Stimulated activated CD4-positive, alpha-beta T cell treated with anti-CD3 and anti-CD28 coated beads, TNF-alpha, amount 100 ng/mL, for 1 hour (primary cell): ENCODE data around the gene PERCC1.
"Not testable (repeated sequence)": the region's sequence is repeated elsewhere in the genome, so short reads cannot be mapped to it uniquely, and the experiment has no call there.

ENCODE experiments used
- DNase-seq, 3 donors: peaks; one replicate each; pipeline ENCODE4 v3.0.0-alpha.2; 2020; ENCODE audit warnings: low read depth in 3 of 3, low spot score in 1 of 3

The PERCC1 gene

DNA sequence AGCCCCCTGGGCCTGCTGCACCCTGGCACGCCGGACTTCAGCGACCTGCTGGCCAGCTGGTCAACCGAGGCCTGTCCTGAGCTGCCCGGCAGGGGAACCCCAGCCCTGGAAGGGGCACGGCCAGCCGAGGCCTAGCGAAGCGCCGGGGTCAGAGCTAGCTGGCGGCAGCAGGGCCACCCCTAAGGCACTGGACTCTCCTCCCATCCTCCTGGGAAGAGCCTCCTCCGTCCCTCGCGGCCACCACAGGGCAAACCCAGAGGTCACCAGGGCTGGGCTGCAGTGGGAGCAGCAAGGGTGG is 2.3 kb downstream of the PERCC1 start:
- DNase-seq = no peak

DNA sequence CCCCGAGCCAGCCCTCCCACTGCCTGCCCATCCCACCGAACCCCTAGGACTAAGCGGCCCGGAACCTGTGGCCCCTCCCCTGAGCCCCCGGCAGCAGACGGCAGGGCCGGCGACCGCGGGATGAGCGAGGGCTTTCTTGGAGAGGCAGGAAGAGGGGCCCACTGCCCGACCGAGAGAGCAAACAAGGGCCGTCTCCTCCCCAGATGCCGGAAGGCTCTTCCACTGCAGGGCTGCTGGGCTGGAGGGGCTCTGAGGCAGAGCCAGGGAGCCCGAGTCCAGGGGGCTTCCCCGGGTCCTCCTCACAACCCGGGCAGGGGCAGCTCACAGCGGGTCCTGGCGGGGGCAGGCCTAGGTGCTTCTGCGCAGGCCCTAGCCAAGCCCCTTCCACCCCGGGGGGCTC is 2.9 kb downstream of the PERCC1 start:
- no peak for DNase-seq

DNA sequence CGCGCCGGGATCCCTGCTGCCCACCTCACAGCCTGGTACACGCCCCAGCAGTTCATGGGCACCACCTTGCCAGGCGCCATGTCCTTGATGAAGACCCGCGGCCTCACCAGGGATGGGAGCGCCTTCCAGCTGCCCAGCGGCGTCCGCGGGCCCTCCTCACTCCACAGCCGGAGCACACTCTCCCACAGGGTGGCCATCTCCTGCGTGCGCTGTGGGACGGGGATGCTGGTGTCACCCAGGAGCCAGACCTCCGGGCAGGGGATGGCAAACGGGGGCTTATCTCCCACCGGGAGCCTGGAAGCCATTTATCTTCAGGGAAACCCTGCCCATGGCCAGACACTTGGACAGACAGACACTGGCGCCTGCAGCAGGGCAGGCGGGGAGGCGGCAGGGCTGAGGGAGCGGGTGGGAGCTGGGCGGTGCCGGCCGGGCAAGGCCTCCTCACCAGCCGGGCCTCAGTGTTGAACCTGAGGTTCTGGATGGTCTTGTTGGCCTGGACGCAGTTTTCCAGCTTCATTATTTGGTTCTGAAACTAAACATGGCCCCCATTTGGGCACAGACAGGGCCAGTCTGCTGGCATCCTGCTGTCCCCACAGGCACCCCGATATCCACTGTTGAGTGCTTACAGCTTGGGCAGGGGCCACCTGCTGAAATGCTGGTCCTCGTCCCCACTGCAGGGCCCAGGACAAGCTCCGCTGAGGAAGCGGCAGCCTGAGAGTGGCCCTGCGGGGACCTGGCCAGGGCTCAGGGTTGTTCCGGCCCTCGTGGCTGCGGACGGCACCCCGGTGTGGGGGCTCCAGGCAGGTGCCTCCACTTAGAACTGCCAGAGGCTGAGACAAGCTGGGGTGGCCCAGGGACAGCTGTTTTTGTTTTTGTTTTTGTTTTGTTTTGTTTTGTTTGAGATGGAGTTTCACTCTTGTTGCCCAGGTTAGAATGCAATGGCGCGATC is 4.0 kb downstream of the PERCC1 start:
- DNase-seq = no peak

DNA sequence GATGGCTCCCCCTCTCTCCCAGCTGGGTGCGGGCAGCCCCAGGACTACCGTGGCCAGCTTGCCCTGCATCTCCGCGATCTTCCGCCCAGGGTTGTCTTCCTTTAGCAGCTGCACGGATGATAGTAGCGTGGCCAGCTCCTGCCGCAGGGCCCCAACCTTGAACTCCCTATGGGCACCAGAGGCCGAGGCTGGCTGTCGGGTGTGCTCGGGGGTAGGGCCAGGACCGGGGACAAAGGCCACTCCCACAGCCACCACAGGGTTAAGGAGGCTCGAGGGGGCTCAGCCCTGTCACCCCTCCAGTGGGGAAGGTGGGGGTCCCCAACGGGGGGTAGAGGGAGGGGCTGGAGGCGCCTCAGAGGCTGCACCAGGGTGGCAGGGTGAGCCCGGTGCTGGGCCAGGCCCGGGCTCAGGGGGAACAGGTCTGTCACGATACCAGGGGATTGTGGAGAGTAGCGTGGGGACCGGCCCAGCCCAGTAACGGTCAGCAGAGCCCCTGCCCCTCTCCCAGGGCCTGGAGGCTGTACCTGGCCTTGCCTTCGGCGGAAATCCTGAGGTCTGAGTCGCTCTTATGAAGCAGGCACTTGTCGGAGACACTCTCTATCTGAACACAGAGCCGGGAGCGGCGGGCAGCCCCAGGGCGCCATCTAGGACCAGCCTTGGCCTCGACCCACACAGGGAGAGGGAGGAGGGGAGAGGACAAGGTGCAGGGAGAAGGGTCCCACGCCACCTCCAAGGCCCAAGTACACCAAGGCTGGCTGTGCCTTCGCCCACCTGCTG is 5.2 kb downstream of the PERCC1 start:
- no peak for DNase-seq

DNA sequence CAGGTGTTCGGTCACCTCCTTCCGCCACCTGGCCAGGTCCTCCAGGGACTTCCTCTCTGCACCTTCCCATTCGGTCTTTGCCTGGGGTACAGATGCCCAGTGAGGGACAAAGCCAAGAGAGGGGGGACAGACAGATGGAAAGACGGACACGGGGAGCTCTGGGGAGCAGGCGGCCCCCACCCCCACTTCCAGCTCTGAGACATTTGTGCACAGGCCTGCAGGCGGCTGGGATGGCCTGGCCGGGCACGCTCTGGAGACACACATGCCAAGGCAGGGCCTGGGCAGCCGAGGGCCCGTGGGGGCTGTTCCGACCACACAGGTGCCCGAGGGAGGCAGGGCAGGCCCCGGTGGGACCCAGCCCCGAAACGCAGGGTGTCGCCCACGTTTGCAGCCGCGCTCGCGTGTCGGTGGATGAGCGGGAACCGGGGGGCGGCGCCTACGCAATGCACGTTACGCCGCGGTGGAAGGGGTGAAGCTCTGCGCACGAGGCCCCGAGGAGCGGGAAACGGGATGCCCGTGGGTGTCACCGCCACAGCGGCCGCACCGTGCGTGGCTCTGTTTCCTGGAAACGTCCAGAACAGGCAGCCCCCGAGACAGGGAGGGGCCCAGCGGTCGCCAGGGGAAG is 6.0 kb downstream of the PERCC1 start:
- no peak for DNase-seq

DNA sequence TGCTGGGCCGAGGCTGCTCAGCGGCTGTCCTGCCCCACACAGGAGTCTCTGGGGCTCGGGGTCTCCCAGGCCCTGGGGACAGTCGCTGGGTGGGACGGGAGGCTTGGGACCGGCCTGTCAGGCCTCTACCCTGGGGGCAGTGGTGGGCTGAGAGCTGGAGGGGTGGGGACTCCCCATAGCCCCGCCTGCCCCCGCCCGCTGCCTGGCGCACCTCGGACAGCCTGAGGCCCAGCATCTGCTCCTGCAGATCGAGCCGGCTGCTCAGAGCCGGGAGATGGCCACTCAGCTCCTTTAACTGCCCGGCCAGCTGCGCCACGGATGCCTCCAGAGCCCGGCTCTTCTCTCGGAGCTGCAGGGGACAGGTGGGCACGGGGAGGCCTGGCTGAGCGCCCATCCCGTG is 6.7 kb downstream of the PERCC1 start:
- no peak for DNase-seq

DNA sequence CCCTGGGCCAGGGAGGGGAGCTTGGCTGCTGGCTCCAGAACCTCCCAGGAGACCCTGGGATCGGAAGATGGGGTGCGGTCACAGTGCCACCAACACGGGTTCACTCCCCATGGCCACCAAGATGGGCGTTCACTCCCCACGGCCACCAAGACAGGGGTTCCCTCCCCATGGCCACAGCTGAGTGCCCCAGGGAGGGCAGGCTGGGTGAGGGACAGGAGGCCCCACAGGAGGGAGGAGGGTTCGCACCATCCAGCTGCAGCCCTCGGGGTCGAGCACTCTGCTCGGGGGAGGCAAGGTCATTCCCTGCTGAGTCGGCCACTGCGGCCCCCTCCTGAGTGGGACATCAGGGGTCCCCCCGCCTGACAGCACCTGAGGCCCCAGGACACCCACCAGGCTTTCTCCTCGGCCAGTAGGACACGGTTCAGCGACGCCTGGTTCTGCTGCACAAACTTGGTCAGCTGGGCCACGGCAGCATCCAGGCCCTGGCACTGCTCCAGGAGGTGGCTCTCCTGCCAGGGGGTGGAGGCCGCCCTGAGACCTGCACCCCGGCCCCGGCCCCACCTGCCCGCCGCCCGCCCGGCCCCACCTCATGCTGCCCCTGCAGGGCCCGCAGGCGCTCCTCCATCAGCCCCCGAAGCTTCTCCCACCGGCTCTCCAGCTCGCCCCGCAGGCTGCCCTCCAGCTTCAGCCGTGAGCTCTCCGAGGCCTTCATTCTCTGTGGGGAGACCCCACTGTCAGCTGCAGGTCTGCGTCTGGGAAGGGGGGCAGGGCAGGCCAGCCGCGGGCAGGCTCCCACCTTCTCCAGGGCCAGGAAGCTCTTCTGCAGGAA is 7.6 kb downstream of the PERCC1 start:
- DNase-seq = no peak

DNA sequence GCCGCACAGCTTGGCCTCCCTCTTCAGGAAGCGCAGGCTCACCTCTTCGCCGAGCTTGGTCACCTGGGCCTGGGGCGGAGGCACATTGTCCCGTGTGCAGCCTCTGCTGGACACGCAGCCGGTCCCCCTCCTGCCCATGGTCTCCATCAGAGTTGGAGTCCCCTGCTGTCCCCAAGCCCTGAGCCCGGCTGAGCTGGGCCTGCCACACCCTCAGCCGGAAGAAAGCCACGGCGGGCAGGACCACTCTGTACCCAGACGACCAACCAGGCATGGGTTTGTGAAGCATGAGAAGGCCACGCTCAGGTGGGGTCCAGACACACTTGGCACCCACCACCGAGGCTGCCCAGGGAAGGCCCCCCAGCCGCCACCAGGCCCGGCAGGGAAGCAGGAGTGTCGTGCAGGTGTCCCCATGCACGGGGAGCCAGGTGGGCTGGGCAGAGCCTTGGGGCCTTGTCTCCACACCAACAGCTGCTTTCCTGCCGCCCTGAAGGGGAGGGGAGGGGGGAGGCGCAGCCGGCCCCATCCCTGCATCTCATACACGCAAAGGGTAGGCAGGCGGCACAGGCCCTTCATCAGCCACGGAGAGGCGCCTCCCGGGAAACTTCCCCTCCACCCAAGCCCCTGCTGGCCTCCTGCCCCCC is 8.3 kb downstream of the PERCC1 start:
- DNase-seq = no peak

DNA sequence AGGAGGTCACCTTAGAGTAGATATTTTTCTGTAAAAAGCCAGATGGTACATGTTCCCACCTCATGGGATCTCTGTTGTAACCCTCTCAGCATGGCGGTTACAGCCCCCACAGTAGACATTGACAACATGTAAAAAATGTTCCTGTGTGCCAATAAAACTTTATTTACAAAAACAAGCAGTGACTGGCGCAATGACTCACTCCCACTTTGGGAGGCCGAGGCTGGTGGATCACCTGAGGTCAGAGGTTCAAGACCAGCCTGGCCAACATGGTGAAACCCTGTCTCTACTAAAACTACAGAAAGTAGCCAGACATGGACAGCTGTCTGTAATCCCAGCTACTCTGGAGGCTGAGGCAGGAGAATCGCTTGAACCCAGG is 8.8 kb downstream of the PERCC1 start:
- DNase-seq = not testable (repeated sequence)

DNA sequence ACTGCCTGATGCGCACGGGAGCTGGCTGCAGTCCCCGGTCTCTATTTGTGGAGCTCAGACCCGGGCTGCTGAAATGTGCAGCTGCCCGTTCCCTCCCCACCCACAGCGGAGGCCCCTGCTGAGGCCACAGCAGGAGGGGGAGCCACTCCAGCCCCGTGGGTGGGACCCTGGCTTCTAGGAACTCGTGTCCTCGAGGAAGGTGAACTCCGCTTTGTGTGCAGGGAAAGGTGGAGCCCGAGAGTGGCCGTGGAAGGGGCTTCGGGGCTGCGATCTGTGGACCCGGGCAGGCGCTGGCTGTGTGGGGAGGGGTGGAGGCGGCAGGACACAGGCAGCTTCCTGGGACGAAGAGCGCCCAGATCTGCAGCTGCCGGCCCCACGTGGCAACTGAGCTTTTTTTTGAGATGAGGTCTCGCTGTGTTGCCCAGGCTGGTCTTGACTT is 10.5 kb downstream of the PERCC1 start:
- DNase-seq = no peak

DNA sequence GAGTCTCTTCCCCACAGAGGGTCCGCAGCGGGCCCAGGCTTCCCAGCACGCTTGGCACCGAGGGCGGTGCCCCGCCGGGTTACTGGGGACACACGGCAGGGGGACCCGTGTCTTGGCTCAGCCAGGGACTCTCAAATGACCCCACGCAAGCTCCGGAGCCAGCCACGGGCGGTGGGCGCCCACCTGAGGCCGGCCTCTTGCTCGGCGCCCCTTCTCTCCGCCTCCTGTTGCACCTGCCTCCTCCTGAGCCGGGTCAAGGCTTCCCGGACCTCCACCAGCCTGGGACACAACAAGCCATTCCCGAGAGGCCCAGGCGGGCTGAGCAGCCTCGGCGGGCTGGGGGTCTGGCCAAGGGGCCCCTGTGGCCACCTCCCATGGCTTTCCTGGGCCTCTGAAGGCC is 11.8 kb downstream of the PERCC1 start:
- DNase-seq = no peak

DNA sequence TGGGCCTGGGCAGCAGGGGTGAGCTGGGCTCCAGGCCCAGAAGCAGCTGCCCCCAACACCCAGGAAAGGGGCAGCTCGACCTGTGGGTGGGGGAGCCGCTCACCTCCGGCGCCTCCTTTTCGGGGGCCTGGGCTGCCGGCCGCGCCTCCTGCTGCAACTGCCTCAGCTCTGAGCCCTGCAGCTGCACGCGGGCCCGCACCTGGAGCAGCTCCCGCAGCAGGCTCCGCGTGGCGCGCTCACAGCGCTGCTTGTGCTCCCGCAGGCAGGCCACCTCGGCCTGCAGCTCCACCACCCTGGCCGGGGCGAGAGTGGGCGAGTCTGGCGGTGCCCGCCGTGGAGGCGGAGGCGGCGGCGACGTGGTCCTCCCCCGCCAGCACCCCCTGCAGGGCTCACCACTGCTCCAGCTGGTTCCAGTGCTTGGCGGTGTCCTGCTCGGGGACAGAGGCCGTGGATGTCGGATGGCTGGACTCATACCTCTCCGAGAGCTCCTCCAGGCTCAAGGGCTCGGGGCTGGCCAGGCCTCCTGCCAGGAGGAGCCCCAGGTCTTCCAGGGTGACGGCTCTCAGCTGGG is 12.6 kb downstream of the PERCC1 start:
- no peak for DNase-seq

DNA sequence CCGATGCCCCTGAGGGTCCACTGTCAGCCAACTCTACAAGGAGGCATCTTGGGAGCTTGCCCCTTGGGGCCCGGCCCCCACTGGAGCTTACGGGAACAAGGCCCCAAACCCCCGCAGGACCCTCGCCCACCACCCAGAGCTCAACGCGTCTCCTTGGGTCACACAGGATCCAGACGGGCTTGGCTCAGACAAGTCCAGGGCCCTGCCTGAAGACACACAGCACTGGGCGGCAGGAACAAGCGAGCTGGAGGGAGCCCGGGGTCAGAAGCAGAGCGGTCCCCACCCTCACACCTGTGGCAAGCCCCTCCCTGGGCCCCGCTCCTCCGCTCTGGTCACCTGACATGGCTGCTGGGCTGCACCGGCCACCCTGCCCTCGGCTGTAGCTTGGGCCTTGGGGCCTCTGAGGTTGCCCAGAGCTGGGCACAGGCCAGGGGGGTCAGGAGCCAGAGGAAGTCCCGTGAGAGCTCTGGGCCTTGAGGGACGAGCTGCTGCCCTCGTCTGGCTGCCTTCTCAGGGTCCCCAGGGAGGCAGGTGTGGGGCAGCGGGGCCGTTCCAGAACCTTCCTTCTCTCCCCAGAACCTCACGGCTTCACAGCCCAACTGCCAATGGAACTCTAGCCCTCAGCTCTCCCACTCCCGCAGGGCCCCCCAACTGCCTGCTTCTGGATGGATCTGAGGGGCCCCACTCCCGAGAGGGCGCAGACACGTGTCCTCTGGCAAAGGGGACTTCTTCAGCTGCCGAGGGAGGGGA is 13.3 kb downstream of the PERCC1 start, which contains the start of gene CCDC154:
Gene CCDC154, minus strand, starts transcription at position 577 of the 750 bp plus-strand sequence. Its CDS starts 234 bp downstream, at position 343.
- no peak for DNase-seq

DNA sequence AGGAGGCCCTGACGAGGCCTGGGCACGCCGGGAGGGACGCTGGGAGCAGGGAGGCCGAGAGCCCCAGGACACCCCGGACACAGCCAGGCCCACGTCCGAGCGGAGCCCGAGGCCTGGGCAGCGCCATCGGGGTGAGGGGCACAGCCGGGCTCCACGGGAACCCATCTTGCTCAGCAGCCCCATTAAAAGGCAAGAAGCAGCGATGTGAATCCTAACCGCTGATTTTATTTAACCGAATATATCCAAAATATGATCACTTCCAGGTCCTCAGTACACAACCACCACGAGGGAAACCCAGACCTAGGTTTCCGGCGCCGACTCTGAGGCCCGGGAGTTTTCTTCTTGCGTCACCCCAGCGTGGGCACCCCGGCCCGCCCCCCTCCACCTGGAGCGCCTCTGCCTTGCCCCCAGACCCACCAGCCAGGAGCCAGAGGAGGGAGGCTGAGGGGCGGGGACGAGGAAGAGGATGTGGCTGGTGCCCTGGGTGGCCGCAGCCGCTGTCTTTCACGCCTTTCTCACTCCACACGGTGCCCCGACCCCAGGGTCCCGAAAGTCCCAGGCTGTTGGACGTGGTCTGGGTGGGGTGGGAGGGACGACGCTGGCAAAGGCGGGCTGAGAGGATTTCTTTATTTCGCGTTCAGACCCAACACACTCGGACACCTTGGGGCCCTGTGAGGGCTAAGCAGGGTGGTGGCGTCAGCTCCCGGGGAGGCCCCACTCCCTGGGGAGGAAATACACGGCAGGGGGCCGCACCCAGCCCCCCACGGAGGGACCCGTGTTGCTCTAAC is 14.0 kb downstream of the PERCC1 start:
- no peak for DNase-seq

DNA sequence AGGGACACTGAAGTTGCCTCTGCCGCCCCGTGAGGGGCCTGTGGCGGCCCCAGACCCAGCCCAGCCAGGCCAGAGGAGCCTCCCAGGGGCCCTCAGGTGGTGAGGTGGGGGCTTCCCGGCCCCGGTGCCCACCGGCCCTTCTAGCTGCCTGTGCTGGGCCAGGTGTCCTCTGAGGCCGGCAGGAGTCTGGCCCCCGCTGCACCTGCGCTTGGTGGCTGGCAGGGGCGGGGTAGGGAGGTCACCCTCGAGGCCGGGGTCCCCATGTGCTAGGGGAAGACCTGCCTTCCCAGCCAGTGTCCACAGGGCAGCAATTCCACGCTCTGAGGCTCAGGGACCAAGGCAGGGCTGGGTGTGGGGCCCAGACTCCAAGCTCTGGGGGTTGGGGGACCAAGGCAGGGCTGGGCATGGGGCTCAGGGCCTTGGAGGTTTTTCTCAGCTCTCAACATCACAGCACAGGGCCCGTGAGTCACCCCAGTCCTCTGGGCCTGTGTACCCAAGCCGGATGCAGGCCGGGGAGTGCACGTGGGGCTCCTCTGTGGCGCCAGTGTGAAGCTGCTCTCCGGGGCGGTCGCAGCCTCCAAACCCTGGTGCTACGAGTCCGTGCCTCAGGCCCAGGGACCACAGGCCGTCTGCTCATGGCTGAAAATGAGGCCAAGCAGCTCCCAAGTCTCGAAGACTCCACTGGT is 14.8 kb downstream of the PERCC1 start:
- DNase-seq = no peak

DNA sequence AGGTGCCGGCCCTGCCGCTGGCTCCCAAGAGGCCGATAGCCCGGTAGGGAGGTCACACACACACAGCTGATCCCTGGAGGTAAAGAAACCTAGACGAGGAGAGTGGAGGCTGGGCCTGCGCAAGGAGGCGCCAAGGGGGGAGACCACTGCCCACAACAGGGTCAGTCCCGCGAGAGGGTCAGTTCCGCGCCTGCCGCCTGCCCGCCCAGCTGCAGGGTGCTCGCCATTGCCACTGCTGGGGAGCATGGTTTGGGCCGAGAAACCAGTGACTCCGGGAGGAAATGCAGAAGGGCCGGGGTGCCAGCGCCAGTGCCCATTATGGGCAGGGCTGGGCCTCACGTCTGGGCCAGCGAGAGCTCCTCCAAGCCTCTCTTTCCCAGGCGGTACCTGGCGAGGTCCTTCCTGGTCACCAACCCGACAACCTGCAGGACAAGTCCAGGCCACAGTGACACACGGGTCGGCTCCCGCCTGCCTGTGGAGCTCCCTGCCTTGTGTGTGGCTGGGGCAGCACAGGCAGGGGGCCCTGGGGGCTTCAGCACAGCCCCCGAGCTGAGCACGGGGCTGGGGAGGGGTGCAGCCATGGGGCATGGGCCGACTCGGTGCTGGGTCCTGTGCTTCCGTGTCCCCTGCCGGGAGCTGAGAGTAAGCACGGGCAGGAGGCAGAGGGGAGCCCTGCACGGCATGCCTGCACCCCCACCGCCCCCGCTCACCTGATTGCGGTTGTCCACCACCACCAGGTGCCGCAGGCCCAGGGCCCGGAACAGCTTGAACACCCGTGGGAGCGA is 15.6 kb downstream of the PERCC1 start:
- no peak for DNase-seq

DNA sequence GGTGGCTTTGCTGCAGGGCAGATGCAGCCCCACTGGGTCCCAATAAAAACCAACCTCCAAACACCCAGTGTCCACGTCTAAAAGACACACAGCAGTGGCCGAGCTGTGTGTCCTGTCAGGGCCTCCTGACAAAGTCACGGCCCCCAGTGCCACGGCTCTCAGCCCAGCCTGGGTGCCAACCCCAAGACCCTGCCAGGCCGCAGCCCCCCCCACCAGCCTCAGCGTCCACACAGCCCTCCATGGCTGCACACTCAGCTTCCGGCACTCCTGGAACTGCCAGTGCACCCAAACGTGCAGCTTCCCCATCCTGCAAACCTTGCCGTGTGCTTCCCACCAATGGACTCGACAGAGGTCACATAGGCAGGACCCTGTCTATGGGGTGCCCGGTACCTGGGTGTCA is 17.1 kb downstream of the PERCC1 start:
- DNase-seq = no peak
